GM20431 (cell line): Measurements from ENCODE around the gene CDK7.
"Not testable (repeated sequence)": the region's sequence is repeated elsewhere in the genome, so short reads cannot be mapped to it uniquely, and the experiment has no call there.

Source experiments
- in situ Hi-C: fragments of 300-500 bp; cut with MseI, MboI; formaldehyde crosslinking; loops from one replicate; pipeline ENCODE4 v1.15.0; 2020; ENCODE audit warnings: low sequenced_read_pairs; ENCODE audit not compliant: unreplicated experiment

Gene CDK7

DNA sequence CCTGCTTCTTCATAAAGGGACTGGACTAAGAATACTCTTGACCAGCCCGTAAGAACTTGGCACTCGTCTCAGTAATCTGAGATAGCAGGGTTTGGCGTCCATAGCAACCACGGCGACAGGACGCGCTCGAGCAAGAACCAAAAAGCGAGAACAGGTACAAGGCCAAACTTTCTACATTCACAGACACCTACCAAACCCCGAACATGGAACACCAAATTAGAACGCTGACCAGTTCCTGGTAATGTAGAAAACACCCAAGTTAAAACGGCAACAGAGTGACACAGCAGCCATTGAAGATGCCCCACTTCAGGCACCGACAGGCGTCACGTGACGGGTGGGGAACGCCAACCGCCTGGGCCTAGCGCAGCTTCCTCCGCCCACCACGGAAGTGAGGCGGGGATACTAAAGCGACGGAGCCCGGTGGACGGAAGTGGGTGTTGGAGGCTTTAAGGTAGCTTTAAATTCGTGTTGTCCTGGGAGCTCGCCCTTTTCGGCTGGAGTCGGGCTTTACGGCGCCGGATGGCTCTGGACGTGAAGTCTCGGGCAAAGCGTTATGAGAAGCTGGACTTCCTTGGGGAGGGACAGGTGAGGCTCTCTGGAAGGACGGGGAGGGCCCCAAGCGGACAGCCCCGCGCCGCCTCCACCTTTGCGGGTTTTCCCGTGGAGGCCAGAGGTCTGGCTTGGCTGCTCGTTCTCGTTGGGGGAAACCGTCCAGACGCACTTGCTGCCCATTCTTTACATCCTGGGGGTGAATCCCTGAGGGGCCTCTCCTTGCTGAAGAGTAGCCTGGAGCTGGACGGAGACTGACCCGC, at the start of gene CDK7:
TSS of gene CDK7 (plus strand) at position 430 of the 812 bp plus-strand sequence. CDS start at position 520, 90 bp downstream.
- in situ Hi-C loops: no loop called here

DNA sequence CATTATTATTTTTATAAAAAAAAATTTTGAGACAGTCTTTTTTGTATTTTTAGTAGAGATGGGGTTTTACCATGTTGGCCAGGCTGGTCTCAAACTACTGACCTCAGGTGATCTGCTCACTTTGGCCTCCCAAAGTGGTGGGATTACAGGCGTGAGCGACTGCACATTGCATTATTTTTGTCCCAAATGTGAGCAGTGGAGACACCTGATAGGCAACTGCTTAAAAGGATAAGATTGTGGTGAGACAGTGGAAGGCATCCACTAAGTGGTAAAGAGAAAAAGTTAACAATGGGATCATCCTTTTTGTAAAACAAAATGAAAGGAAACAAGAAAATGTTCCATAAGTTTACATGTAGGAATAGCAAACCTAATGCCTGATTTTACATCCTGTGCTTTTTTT, 47.3 kb upstream of the CDK7 start:
- in situ Hi-C loops: no loop called here

DNA sequence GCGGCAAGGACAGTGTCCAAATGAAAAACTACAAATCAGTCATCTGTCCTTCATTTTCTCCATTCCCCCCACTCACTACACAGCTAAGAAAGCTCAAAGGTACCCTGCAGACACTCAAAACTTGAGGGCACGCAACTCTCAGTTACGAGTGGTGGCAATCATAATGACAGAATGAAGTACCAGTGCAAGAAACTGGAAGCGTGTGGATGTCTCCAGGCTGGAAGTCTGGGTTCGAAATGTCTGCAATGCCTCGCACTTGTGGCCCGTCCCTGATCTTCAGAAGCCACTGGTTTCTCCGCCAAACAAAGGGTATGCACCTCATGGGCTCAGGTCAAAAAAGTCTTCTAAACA, 45.9 kb upstream of the CDK7 start:
- in situ Hi-C loops: no loop called here

DNA sequence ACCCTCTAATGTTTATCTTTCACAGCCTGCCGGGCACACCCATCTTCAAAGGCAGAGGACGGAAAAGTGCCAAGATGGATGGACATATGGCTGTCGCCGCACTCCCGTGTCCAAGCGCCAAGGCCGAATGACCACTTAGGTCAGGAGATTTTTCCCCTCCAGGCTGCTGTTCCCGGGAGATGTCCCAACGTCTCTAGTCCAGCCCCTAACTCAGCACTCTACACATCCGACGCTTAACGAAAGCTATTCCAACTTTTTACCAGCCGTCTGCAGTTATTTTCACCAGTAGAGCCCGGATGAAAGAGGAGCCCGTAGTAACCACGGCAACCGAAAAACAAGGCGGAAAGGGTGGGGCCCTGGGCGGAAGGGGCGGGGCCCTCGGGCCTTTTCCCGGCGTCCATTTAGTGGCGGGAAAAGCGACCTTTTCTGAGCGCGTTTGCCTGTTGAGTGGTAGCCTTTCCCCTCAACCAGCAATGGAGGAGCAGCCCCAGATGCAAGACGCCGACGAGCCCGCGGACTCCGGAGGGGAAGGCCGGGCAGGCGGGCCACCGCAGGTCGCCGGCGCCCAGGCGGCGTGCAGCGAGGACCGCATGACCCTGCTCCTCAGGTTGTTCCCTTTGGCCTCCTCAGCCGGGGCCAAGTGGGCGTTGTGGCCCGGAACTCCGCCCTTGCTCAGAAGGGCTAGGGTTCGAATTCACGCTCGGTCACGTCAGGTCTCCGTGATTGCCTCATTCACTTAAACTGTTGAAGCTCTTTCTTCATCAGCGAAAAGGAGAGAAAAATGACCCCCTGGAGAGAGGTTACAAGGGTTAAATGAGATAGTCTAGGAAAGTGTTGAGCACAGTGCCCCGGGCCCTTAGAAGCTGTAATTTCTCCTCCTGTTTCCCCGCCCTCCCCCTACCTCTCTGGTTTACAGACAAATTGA, 45.3 kb upstream of the CDK7 start, which contains the start of gene CENPH:
TSS of gene CENPH (plus strand) at position 422 of the 925 bp plus-strand sequence. CDS start at position 474, 52 bp downstream.
- in situ Hi-C loops: no loop called here

DNA sequence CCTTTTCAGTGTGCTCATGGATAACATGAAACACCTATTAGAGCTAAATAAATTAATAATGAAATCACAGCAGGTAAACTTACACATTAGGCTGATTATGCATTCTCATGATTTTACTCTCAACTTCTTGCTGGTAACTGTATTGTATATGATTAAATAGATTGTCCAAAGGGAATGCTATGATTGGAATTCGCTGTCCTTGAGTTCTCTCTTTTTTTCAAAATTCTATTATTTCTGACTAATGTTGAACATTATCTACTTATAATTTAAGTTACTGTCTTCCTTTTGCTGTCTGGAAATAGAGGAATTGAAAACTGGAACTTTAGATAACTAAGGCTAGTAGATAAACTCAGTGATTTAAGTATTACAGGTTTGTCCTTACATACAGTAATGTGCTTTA, 32.2 kb upstream of the CDK7 start:
- in situ Hi-C loops: no loop called here

DNA sequence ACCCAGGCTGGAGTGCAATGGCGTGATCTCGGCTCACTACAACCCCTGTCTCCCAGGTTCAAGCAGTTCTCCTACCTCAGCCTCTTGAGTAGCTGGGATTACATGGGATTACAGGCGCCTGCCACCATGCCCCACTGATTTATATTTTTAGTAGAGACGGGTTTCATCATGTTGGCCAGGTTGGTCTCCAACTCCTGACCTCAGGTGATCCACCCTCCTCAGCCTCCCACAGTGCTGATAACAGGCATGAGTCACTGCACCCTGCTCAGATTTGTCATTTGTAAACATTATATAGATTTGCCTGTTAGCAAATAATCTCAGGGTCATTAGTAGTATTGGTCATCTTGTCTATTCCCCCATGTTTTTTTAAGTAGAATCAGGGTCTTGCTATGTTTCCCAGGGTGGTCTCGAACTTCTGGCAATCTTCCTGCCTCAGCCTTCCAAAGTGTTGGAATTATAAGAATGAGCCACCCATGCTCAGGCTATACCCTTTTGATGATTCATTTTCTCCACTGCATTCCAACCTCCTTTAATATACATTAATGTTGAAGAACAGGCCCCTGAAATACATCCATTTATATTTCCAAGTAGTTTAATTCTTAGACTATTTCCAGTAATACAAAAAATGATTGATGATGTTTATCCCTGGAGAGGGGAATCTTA, 28.0 kb upstream of the CDK7 start:
- in situ Hi-C loops: no loop called here

DNA sequence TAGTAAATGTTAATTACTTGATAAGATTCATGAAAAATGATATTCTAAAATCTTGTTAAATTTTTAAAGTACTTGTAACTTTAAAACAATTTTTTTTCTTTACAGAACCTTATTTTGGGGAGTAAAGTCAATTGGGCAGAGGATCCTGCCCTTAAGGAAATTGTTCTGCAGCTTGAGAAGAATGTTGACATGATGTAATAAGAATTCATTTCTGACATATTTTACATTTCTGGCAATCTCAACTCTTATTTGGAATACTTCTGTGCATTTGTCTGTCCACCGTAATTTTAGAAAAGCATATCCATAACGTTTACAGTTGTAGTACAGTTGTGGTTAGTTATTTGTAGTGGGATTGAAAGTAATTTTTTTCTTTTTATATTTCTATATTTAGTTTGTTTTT, 25.1 kb upstream of the CDK7 start:
- in situ Hi-C loops: no loop called here

DNA sequence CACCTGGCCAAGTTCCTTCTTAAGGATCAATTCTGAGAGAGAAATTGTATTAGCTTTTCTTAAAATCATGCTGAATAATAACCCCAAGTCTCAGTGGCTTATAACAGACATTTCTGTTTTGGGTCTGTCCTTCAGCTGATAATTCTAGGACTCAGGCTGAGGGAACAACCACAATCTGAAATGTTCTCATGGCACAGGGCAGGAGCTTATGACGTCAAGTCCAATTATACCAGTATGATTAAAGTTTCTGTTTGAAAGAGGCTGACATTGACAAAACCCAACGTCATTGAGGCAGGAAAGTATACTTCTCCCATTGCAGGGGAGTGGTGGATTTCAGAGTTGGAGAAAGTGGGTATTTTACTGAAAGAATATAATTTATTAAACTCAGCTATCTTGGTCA, 23.5 kb upstream of the CDK7 start:
- in situ Hi-C loops: no loop called here

DNA sequence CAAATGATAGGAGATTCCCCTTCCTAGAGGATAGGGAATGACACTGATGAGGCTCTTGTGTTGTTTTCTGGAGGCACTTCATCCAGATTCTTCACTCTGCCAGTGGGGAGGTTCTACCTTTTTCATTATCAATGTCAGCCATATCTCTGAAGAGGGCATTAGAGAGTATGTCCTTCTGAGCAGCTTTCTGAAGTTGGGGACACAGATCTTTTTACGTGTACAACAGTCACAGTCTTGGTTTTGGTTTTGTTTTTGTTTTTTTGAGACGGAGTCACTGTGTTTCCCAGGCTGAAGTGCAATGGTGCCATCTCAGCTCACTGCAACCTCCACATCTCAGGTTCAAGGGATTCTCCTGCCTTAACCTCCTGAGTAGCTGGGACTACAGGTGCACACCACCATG, 22.7 kb upstream of the CDK7 start:
- in situ Hi-C loops: no loop called here

DNA sequence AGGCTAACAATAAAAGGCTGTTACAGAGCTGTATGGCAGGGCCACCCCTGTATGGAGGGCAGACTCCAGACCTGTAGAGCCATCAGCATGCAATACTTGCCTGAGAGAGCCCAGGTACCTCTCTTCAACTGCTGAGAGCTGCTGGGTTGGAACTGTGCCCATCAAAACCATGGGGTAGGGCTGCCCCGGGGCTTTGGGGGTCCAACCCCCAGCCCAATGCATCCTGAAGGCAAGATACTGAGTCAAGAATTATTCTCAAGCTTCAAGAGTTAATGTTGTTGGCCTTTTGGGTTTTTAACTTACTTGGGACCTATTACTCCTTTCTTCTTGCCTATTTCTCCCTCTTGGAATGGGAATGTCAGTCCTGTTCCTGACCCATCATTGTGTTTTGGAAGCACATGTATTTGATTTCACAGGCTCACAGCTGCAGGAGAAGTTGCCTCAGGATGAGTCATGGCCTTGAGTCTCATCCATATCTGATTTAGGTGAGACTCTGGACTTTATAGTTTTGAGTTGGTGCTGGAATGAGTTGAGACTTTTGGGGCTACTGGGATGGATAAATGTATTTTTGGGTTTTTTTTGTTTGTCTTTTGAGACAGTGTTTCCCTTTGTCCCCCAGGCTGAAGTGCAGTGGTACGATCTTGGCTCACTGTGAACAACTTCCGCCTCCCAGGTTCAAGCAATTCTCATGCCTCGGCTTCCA, 21.0 kb upstream of the CDK7 start:
- in situ Hi-C loops: no loop called here

DNA sequence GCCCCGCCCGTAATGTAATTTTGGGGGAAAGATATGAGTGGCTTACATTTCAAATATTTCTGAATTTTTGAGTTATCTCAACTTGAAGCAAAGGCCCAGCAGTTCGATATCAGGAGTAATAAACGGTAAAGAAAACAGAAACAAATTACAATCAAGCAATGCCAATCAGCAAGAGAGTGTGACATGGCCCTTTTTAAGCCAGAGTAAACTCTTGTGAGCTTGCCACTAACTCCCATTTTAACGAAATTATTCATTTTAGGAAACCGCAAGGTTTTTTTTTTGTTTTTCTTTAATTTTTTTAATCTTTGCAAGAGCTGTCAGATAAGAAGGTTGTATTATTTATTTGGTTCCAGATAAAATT, 17.6 kb upstream of the CDK7 start:
- in situ Hi-C loops: no loop called here

DNA sequence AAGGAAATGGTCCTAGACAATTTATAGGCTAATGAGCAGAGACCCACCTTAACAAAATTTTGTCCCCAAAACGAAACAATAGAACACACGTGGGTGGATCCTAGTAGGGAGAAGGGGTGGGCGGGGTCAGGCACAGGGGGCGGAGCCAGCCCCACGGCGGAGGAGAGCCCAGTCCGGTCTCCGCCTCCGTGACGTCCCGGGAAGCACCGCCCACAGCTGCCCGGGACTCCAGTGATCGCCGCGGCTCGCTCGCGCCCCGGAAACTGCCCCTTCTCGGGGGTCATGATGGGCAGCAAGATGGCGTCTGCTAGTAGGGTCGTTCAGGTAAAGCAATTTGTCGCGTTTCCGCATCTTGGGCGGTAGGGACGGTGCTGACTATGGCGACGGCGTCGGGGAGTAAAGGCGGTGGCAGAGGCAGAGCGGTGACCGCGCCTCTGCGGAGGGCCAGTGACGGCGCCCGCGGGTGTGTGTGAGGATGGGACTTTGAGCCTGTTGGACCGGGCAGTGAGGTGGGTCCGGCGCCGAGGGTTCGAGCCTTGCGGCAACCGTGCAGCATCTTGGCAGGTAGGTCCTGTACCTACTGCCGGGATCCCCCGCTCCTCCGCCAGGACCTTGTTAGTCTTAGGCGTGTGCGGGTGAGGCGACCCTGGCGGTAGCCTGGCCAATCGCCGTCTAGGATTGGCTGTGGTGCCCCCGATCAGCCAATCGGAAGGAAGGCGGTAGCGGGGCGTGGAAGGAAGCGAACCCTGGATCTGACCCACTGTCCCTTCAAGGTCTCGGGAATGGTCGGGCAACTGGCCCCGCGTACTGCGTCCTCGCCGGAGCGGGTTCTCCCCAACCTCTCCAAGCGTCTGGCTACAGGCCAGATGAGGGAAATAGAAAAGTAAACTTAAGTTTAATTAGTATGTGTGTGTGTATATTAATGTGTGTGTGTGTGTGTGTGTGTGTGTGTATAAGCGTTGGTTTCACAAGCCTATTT, 16.8 kb upstream of the CDK7 start:
- in situ Hi-C loops: no loop called here

DNA sequence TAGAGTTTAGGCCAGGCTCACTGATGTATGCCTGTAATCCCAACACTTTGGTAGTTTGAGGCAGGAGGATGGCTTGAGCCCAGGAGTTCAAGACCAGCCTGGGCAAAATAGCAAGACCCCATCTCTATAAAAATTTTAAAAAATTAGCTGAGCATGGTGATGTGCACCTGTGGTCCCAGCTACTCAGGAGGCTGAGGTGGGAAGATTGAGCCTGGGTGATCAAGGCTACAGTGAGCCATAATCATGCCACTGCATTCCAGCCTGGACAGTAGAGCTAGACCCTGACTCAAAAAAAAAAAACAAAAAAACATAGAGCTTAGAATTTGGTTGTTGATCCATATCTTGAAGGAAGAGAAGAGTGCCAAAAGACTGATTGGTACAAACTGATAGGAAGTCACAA, 14.7 kb upstream of the CDK7 start:
- in situ Hi-C loops: no loop called here

DNA sequence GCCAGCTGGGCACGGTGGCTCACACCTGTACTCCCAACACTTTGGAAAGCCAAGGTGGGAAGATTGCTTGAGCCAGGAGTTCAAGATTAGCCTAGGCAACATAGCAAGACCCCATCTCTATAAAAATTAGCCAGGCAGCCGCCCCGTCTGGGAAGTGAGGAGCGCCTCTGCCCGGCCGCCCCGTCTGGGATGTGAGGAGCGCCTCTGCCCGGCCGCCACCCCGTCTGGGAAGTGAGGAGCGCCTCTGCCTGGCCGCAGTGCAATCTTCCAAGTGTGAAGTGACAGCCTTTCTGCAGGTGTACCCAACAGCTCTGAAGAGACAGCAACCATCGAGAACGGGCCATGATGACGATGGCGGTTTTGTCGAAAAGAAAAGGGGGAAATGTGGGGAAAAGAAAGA, 14.3 kb upstream of the CDK7 start:
- in situ Hi-C loops: not testable (repeated sequence)

DNA sequence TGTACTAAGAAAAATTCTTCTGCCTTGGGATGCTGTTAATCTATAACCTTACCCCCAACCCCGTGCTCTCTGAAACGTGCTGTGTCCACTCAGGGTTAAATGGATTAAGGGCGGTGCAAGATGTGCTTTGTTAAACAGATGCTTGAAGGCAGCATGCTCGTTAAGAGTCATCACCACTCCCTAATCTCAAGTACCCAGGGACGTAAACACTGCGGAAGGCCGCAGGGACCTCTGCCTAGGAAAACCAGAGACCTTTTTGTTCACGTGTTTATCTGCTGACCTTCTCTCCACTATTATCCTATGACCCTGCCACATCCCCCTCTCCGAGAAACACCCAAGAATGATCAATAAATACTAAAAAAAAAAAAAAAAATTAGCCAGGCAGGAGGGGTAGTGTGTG, 13.9 kb upstream of the CDK7 start:
- in situ Hi-C loops: not testable (repeated sequence)

DNA sequence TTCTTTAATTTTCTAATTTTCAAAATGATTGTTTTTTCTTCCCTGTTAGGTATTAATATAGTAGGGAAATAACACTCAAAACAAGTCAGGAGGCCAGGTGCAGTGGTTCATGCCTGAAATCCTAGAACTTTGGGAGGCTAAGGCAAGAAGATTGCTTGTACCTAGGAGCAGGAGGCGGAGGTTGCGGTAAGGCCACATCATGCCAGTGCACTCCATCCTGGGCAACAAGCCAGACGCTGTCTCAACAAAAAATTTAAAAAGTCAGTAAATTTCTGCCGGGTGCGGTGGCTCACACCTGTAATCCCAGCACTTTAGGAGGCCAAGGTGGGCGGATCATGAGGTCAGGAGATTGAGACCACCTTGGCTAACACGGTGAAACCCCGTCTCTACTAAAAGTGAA, 10.2 kb upstream of the CDK7 start:
- in situ Hi-C loops: no loop called here

DNA sequence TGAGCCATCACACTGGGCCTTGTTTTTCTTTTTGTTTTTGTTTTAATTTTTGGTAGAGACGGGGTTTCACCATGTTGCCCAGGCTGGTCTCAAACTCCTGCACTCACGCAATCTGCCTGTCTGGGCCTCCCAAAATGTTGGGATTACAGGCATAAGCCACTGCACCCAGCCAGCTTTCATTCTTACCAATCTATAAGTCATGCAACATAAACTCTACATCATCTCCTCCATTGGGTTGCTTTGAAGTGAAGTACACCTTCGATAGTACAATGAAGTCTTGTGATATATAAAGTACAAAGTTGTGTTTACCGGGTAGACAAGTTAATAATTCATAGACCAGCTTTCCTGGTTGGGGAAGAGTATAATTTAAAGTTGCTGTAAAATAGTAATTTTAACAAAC, 8.8 kb upstream of the CDK7 start:
- in situ Hi-C loops: no loop called here

DNA sequence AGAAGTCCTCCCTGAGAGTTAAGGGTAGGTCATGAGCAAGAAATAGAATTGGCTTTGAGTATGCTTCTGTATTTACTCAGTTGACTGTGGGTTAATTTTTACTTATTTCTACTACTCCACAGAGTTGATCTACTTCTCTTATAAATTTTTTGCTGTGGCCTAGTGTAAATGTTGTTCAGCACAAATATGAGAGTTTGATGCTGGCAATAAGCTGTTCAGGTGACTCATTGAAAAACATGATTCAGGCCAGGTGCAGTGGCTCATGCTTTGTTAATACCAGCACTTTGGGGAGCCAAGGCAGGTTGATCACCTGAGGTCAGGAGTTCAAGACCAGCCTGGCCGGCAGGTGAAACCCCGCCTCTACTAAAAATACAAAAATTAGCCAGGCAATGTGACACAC, 4.5 kb upstream of the CDK7 start:
- in situ Hi-C loops: no loop called here

DNA sequence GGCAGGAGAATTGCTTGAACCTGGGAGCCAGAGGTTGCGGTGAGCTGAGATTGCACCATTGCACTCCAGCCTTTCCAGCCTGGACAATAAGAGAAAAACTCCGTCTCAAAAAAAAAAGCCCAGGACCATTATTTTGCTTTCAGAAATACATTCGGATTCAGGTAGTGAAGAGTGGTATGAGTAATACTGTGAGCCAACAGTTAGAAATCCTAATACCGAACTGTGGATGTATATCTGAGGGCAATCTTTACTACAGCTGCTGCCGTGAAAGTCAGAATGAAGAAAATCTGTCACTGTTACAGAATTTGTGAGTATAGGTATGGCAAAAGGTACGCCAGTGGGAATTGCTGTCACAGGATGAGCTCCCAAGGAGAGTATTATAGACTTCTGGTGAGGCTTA, 3.4 kb upstream of the CDK7 start:
- in situ Hi-C loops: no loop called here
